ENCODE results near the gene CACNA1I. TPM values are rescaled to one million over a fixed set of nuclear protein-coding genes. Genes with fewer than 3 reads are reported as not detected.

The CACNA1I gene
- total RNA-seq, 4 donors from 2014 or later, result 0.16 to 0.57 (median 0.20) TPM

GRCh38 chr22:39677967-39678366, 107.4 kb downstream of the CACNA1I start:
- TF ChIP-seq CTCF (IDR thresholded peaks at IDR 0.05; ENCODE audit: low read depth), result no peak

- TF ChIP-seq CTCF (IDR thresholded peaks at IDR 0.05; ENCODE audit: low read depth), result no peak
These were observed 108.4 kb downstream of the CACNA1I start for GRCh38 chr22:39678862-39679490.

GRCh38 chr22:39679652-39680051, 109.1 kb downstream of the CACNA1I start:
- no peak for TF ChIP-seq CTCF (IDR thresholded peaks at IDR 0.05; ENCODE audit: low read depth)

- no peak for TF ChIP-seq CTCF (IDR thresholded peaks at IDR 0.05; ENCODE audit: low read depth)
These were observed 109.9 kb downstream of the CACNA1I start for GRCh38 chr22:39680486-39680885.

- no peak for TF ChIP-seq CTCF (IDR thresholded peaks at IDR 0.05; ENCODE audit: low read depth)
These were observed 110.7 kb downstream of the CACNA1I start for GRCh38 chr22:39681038-39681861.

- no peak for TF ChIP-seq CTCF (IDR thresholded peaks at IDR 0.05; ENCODE audit: low read depth)
These were observed 112.4 kb downstream of the CACNA1I start for GRCh38 chr22:39682994-39683393.

GRCh38 chr22:39683639-39684038, 113.1 kb downstream of the CACNA1I start:
- TF ChIP-seq CTCF (IDR thresholded peaks at IDR 0.05; ENCODE audit: low read depth), result no peak
